B cell (primary cell): ENCODE results near the gene HDGFL2.

ENCODE experiments used
- EZH2 ChIP-seq: IDR thresholded peaks from 2 replicates; pipeline ENCODE4 v1.6.1; 2012; ENCODE audit warnings: borderline replicate concordance, low read depth, mild to moderate bottlenecking, moderate library complexity, low read length; ENCODE audit not compliant: insufficient read depth, poor library complexity, severe bottlenecking
- TF ChIP-seq, protein P1 (sequence below): fragments of 200-600 bp; IDR thresholded peaks from one replicate; pipeline ENCODE4 v1.8.0; 2022; ENCODE audit warnings: antibody characterized with exemption, mild to moderate bottlenecking

DNA sequence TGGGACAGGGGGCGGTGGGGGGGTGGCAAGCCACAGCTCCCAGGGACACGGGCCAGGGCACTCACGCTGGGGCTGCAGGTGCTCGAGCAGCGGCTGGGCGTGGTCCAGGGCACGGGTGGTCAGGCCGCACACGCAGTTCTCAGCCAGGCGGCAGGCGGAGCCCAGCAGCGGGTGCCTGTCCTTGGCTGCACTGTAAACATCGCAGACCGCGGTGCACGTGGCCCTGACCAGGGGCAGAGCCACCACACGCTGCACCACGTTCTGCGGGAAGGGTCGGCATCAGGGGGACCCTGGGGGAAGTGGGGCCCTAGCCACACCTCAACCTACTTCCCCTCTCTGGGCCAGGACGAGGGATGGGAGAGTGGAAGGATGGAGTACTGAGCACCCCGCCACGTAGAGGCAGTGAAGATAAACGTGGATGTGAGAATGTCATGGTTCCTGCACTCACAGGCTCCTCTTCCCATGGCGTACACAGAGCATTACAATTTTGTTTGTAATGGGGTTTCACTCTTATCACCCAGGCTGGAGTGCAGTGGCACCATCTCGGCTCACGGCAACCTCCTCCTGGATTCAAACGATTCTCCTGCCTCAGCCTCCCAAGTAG lies 59.6 kb downstream of the HDGFL2 start:
- TF ChIP-seq, protein P1, sequence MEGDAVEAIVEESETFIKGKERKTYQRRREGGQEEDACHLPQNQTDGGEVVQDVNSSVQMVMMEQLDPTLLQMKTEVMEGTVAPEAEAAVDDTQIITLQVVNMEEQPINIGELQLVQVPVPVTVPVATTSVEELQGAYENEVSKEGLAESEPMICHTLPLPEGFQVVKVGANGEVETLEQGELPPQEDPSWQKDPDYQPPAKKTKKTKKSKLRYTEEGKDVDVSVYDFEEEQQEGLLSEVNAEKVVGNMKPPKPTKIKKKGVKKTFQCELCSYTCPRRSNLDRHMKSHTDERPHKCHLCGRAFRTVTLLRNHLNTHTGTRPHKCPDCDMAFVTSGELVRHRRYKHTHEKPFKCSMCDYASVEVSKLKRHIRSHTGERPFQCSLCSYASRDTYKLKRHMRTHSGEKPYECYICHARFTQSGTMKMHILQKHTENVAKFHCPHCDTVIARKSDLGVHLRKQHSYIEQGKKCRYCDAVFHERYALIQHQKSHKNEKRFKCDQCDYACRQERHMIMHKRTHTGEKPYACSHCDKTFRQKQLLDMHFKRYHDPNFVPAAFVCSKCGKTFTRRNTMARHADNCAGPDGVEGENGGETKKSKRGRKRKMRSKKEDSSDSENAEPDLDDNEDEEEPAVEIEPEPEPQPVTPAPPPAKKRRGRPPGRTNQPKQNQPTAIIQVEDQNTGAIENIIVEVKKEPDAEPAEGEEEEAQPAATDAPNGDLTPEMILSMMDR: no peak
- TF ChIP-seq EZH2: no peak
